BJ (cell line): ENCODE data around the gene ARHGAP23. TPM values are rescaled to one million over a fixed set of nuclear protein-coding genes. Genes with fewer than 3 reads are reported as not detected.

Experiments used
- CTCF ChIA-PET: fragments of 350-600 bp; formaldehyde crosslinking; extraction: SDS; loops from one replicate; lab custom pipeline; 2021; ENCODE audit warnings: antibody characterized with exemption, inconsistent platforms; lab: Yijun Ruan, JAX
- POLR2A ChIA-PET: fragments of 300-600 bp; sonication (Branson Sonifier 250); formaldehyde crosslinking; extraction: SDS; loops from one replicate; lab custom pipeline; 2021; ENCODE audit warnings: antibody characterized with exemption; lab: Charles Lee
- DNase-seq: peaks from one replicate; pipeline ENCODE4 v3.0.0-alpha.2; 2011; ENCODE audit warnings: low read depth
- H3K27me3 ChIP-seq: 2 replicates; pipeline ENCODE4 v1.6.0; 2011; ENCODE audit warnings: low read length; ENCODE audit not compliant: control insufficient read depth, insufficient read depth
- H3K36me3 ChIP-seq: 2 replicates; pipeline ENCODE4 v1.5.1; 2011; ENCODE audit warnings: low read length; ENCODE audit not compliant: control insufficient read depth, insufficient read depth
- H3K4me3 ChIP-seq: 2 replicates; pipeline ENCODE4 v1.5.1; 2011; ENCODE audit warnings: low read depth, mild to moderate bottlenecking, control low read depth, low read length
- polyA plus RNA-seq: library from polyadenylated mRNA; depleted of rRNA; stranded (reverse); fragments of >200 nt; gene quantifications from 2 replicates; pipeline ENCODE4 v1.2.3, GENCODE V29; 2011
- TF ChIP-seq, protein P1 (sequence below): IDR thresholded peaks from 2 replicates; pipeline ENCODE4 v1.5.1; 2011; ENCODE audit warnings: low read depth, mild to moderate bottlenecking, control low read depth, inconsistent platforms, low read length, moderate library complexity; ENCODE audit not compliant: insufficient read depth

ARHGAP23 gene
- polyA plus RNA-seq, 1 experiment = 17.2 TPM

- Histone ChIP-seq H3K4me3 (peak overlapping the region; percentile 35), H3K36me3 (no peaks in the 10 kb centered on the region), H3K27me3 (peaks cover 4% of the 10 kb centered on the region)
- CTCF ChIA-PET = interaction anchor here (0.5 to 9.7 kb wide), 34 partner anchors 9 to 198 kb away, joined by 3 to 110 read pairs (median 4); no protein-coding TSS in a partner anchor
- TF ChIP-seq, protein P1, sequence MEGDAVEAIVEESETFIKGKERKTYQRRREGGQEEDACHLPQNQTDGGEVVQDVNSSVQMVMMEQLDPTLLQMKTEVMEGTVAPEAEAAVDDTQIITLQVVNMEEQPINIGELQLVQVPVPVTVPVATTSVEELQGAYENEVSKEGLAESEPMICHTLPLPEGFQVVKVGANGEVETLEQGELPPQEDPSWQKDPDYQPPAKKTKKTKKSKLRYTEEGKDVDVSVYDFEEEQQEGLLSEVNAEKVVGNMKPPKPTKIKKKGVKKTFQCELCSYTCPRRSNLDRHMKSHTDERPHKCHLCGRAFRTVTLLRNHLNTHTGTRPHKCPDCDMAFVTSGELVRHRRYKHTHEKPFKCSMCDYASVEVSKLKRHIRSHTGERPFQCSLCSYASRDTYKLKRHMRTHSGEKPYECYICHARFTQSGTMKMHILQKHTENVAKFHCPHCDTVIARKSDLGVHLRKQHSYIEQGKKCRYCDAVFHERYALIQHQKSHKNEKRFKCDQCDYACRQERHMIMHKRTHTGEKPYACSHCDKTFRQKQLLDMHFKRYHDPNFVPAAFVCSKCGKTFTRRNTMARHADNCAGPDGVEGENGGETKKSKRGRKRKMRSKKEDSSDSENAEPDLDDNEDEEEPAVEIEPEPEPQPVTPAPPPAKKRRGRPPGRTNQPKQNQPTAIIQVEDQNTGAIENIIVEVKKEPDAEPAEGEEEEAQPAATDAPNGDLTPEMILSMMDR = peak; percentile 98
- POLR2A ChIA-PET = interaction anchor here (0.6 kb wide), 1 partner anchor 8 kb away, joined by 3 read pairs; no protein-coding TSS in a partner anchor
- DNase-seq = peak; percentile 53
Observed at GRCh38 chr17:38557836-38558727, 129.8 kb downstream of the ARHGAP23 start.

- ChIA-PET POLR2A (interaction anchor here (0.6 kb wide), 1 partner anchor 9 kb away, joined by 3 read pairs; no protein-coding TSS in a partner anchor), CTCF (interaction anchor here (0.6 to 9.7 kb wide), 28 partner anchors 8 to 199 kb away, joined by 3 to 110 read pairs (median 4); no protein-coding TSS in a partner anchor)
- Histone ChIP-seq H3K36me3 (no peaks in the 10 kb centered on the region), H3K4me3 (peak overlapping the region; percentile 35), H3K27me3 (peaks cover 5% of the 10 kb centered on the region)
- TF ChIP-seq, protein P1 = no peak
- no peak for DNase-seq
Observed at GRCh38 chr17:38558728-38559050, 130.4 kb downstream of the ARHGAP23 start.

DNA sequence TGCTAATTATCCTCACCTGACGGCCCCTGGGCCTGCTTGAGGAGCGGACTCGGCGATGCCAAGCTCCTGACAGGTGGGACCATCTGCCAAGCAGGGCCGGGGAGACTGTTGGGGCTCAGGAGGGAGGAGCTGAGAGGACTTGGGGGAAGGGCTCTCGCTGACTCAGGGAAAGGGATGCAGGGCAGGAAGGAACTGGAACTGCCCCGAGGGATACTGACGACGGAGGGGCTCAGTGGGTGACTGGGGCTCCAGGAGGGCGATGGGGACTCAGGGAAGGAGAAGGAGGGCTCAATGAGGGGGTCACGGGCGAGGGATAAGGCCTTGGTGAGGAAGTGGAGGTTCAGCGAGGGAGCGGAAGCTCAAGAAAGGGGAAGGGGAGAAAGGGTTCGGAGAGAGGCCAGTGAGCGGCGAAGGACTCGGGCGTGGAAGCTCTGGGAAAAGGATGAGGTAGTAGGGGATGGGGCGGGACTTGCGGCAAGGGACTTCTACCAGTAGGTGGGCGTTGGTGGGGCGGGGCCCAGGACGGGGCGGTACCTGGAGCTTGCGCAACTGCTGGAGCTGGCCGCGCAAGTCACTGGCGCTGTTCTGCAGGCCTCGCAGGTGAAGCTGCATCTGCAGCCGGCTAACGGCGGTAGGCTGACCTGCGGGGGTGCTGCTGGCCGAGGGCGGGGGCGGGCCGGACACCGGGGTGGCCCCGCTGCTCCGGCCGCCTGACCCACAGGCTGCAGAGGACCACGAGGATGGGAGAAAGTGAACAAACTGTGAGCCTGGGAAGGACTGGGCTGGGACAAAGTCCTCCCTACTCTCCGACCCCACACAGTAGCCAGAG lies 131.0 kb downstream of the ARHGAP23 start:
- peaks cover 5% of the 10 kb centered on the region for H3K27me3 ChIP-seq
- ChIA-PET POLR2A (interaction anchor here (0.6 kb wide), 1 partner anchor 9 kb away, joined by 3 read pairs; no protein-coding TSS in a partner anchor), CTCF (interaction anchor here (0.8 to 9.7 kb wide), 17 partner anchors 7 to 172 kb away, joined by 3 to 110 read pairs (median 6); no protein-coding TSS in a partner anchor)
- no peak for DNase-seq
- TF ChIP-seq, protein P1 = no peak
- no peak overlapping the region for H3K4me3 ChIP-seq
- no peaks in the 10 kb centered on the region for H3K36me3 ChIP-seq

DNA sequence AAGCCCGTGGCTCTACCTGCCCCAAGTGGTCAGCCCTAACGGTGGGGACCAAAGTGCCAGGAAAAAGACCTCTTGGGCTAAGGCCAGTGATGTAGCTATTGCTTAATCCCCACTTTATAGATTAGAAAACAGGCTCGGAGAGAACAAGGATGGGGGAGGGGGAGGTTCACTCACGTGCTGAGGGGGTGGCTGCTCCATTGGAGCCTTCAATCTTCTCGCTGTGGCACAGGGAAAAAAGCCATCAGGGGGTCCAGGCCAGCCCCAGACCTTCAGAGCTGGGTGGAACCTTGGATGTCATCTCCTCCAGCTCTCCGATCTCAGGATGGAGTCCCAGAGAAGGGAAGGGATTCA lies 131.6 kb downstream of the ARHGAP23 start:
- ChIA-PET POLR2A (no interaction called here), CTCF (interaction anchor here (0.8 to 9.7 kb wide), 6 partner anchors 13 to 140 kb away, joined by 3 to 110 read pairs (median 37); no protein-coding TSS in a partner anchor)
- DNase-seq = no peak
- Histone ChIP-seq H3K4me3 (no peak overlapping the region), H3K27me3 (peaks cover 9% of the 10 kb centered on the region), H3K36me3 (no peaks in the 10 kb centered on the region)
- TF ChIP-seq, protein P1 = no peak
